Measurements from ENCODE around the gene GSTA4. TPM values are rescaled to one million over a fixed set of nuclear protein-coding genes. Genes with fewer than 3 reads are reported as not detected.
A peak's percentile ranks its signal among the peaks of the same experiment; 100 is the strongest.
"Not testable (repeated sequence)": the region's sequence is repeated elsewhere in the genome, so short reads cannot be mapped to it uniquely, and the experiment has no call there.

GSTA4 gene
- total and polyA plus RNA-seq, 2 of the 13 experiments (the other 11 are each of a cell fraction or from before 2014, with no cell fraction given), result 34.1 to 53.6 TPM

GRCh38 chr6:52995089-52995912 lies at the start of gene GSTA4 (continued):
- TF ChIP-seq ZNF609 (CRISPR knock-in tag; IDR thresholded peaks at IDR 0.05; ENCODE audit: borderline replicate concordance), result peak; percentile 38; the same call in 1 of the 2 replicates
- TF ChIP-seq HNF1A (IDR thresholded peaks at IDR 0.05; ENCODE audit: low read depth), result peak; percentile 60; the same call in 1 of the 2 replicates
- TF ChIP-seq HNF1A (CRISPR knock-in tag; IDR thresholded peaks at IDR 0.05; ENCODE audit: borderline replicate concordance), result not testable (repeated sequence)
- TF ChIP-seq AHDC1 (CRISPR knock-in tag; IDR thresholded peaks at IDR 0.05; ENCODE audit: borderline replicate concordance), result peak; percentile 57; the same call in 1 of the 2 replicates
- TF ChIP-seq ZNF558 (CRISPR knock-in tag; IDR thresholded peaks at IDR 0.05; ENCODE audit: borderline replicate concordance), result peak; percentile 88; the same call in 1 of the 2 replicates
- TF ChIP-seq PBX3 (CRISPR knock-in tag; IDR thresholded peaks at IDR 0.05; ENCODE audit: borderline replicate concordance), result peak; percentile 23; the same call in 1 of the 2 replicates
- TF ChIP-seq ZKSCAN1 (IDR thresholded peaks at IDR 0.05; ENCODE audit: low read length), result 0 out of 2 replicates have a peak, but pooled peaks have one; percentile 4
- peak; percentile 82; the same call in 1 of the 2 replicates for TF ChIP-seq MEIS2 (CRISPR knock-in tag; IDR thresholded peaks at IDR 0.05)
- peak; percentile 87 for TF ChIP-seq HOXA3 (CRISPR knock-in tag; IDR thresholded peaks at IDR 0.05)
- TF ChIP-seq ZNF614 (CRISPR knock-in tag; IDR thresholded peaks at IDR 0.05; ENCODE audit: borderline replicate concordance), result peak; percentile 81; the same call in 1 of the 2 replicates
- peak; percentile 43 for TF ChIP-seq PHF8 (CRISPR knock-in tag; IDR thresholded peaks at IDR 0.05)
